Measurements from ENCODE around the gene HARS1.

Gene HARS1

GRCh38 chr5:140700177-140701144 is 9.3 kb upstream of the HARS1 start, which contains the start of gene ZMAT2:
Gene ZMAT2 (plus strand): TSS chr5:140700447. CDS start chr5:140700461, 14 bp downstream.
- peak; percentile 98 for DNase-seq (ENCODE audit: low spot score)
- CTCF ChIA-PET: interaction anchor here (0.5 kb wide), 1 partner anchor 340 kb away, joined by 3 read pairs; no protein-coding TSS in a partner anchor
- TF ChIP-seq CTCF (conservative IDR thresholded peaks at IDR 0.05; ENCODE audit: low read depth): no peak
- H3K27ac ChIP-seq: peak within 1 kb of the TSS; percentile 65
- POLR2A ChIA-PET (ENCODE audit: low non-redundant PET): no interaction called here

- TF ChIP-seq CTCF (conservative IDR thresholded peaks at IDR 0.05; ENCODE audit: low read depth): no peak
- DNase-seq (ENCODE audit: low spot score): no peak
- no peak overlapping the region for H3K27ac ChIP-seq
- ChIA-PET POLR2A (ENCODE audit: low non-redundant PET) (no interaction called here), CTCF (interaction anchor here (0.6 to 0.7 kb wide), 3 partner anchors 9 to 150 kb away, joined by 3 read pairs; partner anchors contain the start of gene EIF4EBP3)
These were observed 5.8 kb upstream of the HARS1 start for GRCh38 chr5:140696891-140697492.

GRCh38 chr5:140694276-140694675 is 3.1 kb upstream of the HARS1 start:
- POLR2A ChIA-PET (ENCODE audit: low non-redundant PET): no interaction called here
- CTCF ChIA-PET: interaction anchor here (0.7 to 0.9 kb wide), 2 partner anchors 8 to 26 kb away, joined by 3 to 4 read pairs; no protein-coding TSS in a partner anchor
- DNase-seq (ENCODE audit: low spot score): no peak
- no peak for TF ChIP-seq CTCF (conservative IDR thresholded peaks at IDR 0.05; ENCODE audit: low read depth)
- H3K27ac ChIP-seq: no peak overlapping the region

- H3K27ac ChIP-seq: peak overlapping the region; percentile 93
- CTCF ChIA-PET: interaction anchor here (0.6 kb wide), 3 partner anchors 10 to 339 kb away, joined by 3 to 6 read pairs (median 3); no protein-coding TSS in a partner anchor
- POLR2A ChIA-PET (ENCODE audit: low non-redundant PET): interaction anchor here (0.6 kb wide), 1 partner anchor 317 kb away, joined by 4 read pairs; no protein-coding TSS in a partner anchor
- no peak for TF ChIP-seq CTCF (conservative IDR thresholded peaks at IDR 0.05; ENCODE audit: low read depth)
- DNase-seq (ENCODE audit: low spot score): no peak
These were observed 716 bp downstream of the HARS1 start for GRCh38 chr5:140690376-140690932.

- H3K27ac ChIP-seq: no peak overlapping the region
- no peak for DNase-seq (ENCODE audit: low spot score)
- no peak for TF ChIP-seq CTCF (conservative IDR thresholded peaks at IDR 0.05; ENCODE audit: low read depth)
- ChIA-PET CTCF (no interaction called here), POLR2A (ENCODE audit: low non-redundant PET) (no interaction called here)
These were observed 12.2 kb downstream of the HARS1 start for GRCh38 chr5:140678993-140679392.

- ChIA-PET CTCF (no interaction called here), POLR2A (ENCODE audit: low non-redundant PET) (no interaction called here)
- DNase-seq (ENCODE audit: low spot score): no peak
- TF ChIP-seq CTCF (conservative IDR thresholded peaks at IDR 0.05; ENCODE audit: low read depth): no peak
- H3K27ac ChIP-seq: no peak overlapping the region
These were observed 13.2 kb downstream of the HARS1 start for GRCh38 chr5:140677947-140678346.
